C4-2B (cell line): Measurements from ENCODE around the gene CYP27C1.

Source experiments
- H3K27ac ChIP-seq: fragments of 450-650 bp; 2 replicates; pipeline ENCODE4 v1.5.1; 2017
- ZFX ChIP-seq: fragments of 450-650 bp; IDR thresholded peaks from 2 replicates; pipeline ENCODE4 v1.6.1; 2017
- TF ChIP-seq, protein P1 (sequence below): fragments of 450-650 bp; conservative IDR thresholded peaks from 2 replicates; pipeline ENCODE4 v1.5.1; 2017; ENCODE audit warnings: mild to moderate bottlenecking

CYP27C1 gene

GRCh38 chr2:127195140-127196074 lies 24.7 kb downstream of the CYP27C1 start:
- TF ChIP-seq ZFX, result no peak
- TF ChIP-seq, protein P1, sequence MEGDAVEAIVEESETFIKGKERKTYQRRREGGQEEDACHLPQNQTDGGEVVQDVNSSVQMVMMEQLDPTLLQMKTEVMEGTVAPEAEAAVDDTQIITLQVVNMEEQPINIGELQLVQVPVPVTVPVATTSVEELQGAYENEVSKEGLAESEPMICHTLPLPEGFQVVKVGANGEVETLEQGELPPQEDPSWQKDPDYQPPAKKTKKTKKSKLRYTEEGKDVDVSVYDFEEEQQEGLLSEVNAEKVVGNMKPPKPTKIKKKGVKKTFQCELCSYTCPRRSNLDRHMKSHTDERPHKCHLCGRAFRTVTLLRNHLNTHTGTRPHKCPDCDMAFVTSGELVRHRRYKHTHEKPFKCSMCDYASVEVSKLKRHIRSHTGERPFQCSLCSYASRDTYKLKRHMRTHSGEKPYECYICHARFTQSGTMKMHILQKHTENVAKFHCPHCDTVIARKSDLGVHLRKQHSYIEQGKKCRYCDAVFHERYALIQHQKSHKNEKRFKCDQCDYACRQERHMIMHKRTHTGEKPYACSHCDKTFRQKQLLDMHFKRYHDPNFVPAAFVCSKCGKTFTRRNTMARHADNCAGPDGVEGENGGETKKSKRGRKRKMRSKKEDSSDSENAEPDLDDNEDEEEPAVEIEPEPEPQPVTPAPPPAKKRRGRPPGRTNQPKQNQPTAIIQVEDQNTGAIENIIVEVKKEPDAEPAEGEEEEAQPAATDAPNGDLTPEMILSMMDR, result no peak
- no peak overlapping the region for H3K27ac ChIP-seq

DNA sequence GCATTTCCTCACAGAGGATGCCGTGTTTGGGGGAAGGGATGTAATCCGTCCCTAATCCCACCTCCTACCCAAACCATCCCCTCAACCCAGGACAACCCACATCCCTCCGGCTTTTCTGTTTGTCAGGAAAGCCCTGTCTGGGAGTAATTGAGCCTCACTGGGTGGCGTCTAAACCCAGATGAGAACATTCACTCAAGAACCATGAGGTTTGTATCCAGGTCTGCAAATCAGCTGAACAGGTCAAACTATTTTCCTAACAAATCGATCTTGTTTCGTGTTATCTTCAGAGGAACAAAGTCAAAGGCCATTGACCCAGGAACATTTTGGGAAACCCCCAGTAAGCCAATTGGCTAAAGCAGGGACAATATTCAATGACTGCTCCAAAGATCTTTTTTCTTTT lies 25.7 kb downstream of the CYP27C1 start:
- no peak overlapping the region for H3K27ac ChIP-seq
- TF ChIP-seq, protein P1, result no peak
- TF ChIP-seq ZFX, result no peak

GRCh38 chr2:127193967-127194280 lies 26.2 kb downstream of the CYP27C1 start:
- no peak overlapping the region for H3K27ac ChIP-seq
- TF ChIP-seq, protein P1, result no peak
- TF ChIP-seq ZFX, result no peak

DNA sequence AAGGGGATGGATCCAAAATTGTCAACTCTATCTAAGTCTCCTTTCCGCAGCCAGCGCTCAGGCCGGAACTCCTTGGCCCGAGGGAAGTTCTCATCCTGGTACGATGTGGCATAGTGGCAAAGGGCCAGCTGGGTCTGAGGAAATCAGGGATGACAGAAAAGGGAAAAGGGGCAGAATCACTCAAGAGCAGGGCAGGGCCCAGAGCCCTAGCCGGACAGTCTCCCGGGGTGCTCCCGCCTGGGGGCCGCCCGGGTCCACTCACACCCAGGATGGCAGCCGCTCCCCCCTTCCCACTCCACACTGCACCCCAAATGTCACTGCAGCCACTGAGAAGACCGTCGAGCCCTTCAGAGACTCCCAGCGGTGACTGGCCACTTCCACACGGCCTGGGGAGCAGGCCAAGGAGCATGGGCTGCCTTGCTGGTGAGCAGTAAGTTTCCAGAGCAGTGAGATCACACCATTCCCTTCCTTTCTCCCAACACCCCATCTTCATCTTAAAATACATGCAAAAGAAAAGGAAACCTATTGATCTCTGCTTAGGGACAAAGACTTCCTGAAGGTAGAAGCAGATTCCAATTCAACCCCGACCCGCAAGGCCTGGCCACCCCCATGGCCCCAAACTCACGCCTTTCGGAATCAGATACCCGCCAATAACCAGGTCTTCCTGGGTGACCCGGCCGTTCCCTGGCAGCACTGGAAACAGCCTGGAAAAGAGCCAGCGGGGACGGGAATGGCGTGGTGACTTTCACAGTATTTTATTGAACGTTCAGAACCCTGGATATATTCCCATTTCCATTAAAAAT lies 26.7 kb downstream of the CYP27C1 start:
- TF ChIP-seq ZFX, result no peak
- TF ChIP-seq, protein P1, result no peak
- no peak overlapping the region for H3K27ac ChIP-seq

- no peak for TF ChIP-seq ZFX
- TF ChIP-seq, protein P1, result no peak
- H3K27ac ChIP-seq, result no peak overlapping the region
These were observed 28.5 kb downstream of the CYP27C1 start for GRCh38 chr2:127191331-127192219.

GRCh38 chr2:127188797-127189196 lies 31.3 kb downstream of the CYP27C1 start:
- no peak for TF ChIP-seq ZFX
- TF ChIP-seq, protein P1, result no peak
- H3K27ac ChIP-seq, result no peak overlapping the region
